Middle frontal gyrus (tissue), 1 donor: ENCODE measurements around the gene PSAT1.
"Not testable (repeated sequence)": the region's sequence is repeated elsewhere in the genome, so short reads cannot be mapped to it uniquely, and the experiment has no call there.

ENCODE experiments used
- DNase-seq: peaks from one replicate; pipeline ENCODE4 v3.0.0-alpha.2; 2015; ENCODE audit warnings: low spot score; ENCODE audit errors: extremely low spot score

PSAT1 gene

GRCh38 chr9:78296893-78297671 lies at the start of gene PSAT1:
Gene PSAT1, plus strand, starts transcription at chr9:78297125. Its CDS starts 86 bp downstream, at chr9:78297211.
- DNase-seq = peak; percentile 95

DNA sequence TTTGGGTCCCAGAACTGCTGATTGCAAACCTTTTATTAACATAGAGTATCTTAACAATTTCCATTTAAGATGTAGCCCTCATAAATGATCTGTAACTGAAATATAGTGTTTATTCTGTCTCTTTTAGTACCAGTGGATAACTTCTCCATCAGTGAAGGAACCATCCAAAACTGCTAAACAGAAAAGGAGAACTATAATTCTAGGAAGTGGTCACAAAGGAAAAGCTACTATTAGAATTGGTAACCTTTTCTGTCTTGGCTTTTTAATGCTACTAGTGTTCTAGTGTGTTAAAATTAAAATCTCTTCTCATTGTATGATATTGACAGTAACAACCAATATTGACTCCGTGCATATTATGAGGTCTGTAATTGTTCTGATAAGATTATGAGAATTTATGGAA lies 48.3 kb upstream of the PSAT1 start:
- DNase-seq = no peak

DNA sequence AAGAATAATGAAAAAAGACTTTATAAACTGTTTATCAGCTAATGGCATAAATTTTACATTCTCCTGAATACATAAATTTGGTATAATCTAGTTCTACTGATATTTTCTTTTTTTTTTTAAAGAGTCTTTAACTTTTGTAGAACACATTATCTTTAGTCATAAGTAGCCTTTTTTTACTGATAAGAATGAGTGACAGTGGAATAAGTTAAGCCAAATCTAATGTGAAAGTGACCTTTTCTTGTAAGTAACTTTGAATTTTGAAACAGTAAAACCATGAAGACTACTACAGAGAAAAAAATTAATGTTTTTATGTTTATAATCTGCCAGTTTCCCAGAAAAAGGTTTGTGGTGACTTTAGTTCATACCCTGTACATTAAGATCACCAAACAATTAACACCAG lies 47.4 kb upstream of the PSAT1 start:
- DNase-seq = no peak

DNA sequence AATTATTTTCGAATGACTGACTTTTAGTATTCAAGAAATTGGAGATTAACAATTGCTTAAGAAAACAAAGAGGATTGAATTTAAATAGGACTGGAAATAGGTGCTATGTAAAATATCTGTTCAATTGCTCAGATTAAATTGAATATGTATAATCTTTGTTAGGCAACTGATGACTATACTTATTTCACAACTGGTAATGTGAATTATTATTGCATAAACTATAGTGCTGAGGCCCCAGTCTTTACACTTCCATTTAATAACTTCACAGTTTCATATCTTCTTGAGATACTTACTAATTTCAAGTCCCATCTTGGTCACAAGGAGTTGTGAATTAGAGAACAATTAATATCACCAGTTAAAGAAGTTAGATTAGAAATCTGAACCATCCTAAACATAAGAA lies 44.3 kb upstream of the PSAT1 start:
- no peak for DNase-seq

GRCh38 chr9:78253285-78253684 lies 43.6 kb upstream of the PSAT1 start:
- no peak for DNase-seq

GRCh38 chr9:78261403-78262001 lies 35.4 kb upstream of the PSAT1 start:
- DNase-seq = no peak

GRCh38 chr9:78262655-78263054 lies 34.3 kb upstream of the PSAT1 start:
- DNase-seq = no peak

DNA sequence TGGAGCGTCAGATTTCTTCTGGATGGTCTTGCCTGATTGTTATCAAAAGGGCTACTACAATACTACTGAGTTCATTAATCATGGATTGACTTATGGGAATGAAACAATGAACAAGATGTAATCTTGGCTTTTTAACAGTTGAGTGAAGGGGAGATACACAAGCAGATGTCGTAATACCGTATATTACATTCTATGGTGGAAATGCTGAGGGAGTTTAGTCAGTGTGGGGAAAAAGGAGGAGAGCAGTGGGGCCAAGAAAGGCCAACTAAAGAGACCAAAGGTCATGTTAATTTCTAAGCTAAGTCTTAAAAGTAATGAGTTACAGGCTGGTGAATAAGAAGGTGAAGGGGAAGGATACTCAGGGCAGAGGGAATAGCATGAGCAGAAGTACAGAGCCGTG lies 29.0 kb upstream of the PSAT1 start:
- no peak for DNase-seq

DNA sequence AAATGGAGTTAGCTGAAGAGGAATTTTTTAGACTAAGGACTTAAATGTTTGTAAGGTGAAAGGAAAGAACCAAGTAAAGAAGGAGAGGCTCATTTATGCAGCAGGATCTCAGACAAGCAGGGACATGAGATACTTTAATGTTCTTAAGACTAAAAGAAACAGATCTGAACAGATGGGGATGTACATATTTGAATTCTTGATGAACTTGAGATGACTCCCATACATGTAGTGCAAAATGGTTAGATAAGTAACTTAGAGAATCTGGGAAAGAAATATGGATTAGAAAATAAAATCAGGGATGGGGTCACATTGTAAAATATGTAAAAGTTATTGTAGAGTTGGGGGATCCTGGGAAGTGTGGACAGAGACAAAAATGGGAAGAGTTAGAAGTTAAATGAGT lies 27.1 kb upstream of the PSAT1 start:
- DNase-seq = no peak

DNA sequence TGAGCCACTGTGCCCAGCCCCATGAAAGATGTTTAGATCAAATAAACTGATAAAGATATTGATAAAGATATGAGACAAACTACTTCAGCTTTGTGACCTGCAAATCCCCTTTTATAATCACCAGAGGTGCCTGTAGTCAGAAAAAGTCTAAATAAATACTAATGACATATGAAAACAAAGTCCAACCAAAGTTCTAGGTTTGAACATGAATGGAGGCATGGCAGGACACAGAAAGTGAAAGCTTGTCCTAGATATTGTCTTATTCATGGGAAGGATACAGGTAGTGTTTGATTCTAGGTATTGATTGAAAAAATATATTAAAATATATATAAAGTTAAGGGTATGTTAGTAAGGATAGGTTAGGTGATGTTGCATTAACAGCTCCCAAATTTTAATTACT lies 24.6 kb upstream of the PSAT1 start:
- DNase-seq = no peak

GRCh38 chr9:78273761-78274160 lies 23.2 kb upstream of the PSAT1 start:
- no peak for DNase-seq

DNA sequence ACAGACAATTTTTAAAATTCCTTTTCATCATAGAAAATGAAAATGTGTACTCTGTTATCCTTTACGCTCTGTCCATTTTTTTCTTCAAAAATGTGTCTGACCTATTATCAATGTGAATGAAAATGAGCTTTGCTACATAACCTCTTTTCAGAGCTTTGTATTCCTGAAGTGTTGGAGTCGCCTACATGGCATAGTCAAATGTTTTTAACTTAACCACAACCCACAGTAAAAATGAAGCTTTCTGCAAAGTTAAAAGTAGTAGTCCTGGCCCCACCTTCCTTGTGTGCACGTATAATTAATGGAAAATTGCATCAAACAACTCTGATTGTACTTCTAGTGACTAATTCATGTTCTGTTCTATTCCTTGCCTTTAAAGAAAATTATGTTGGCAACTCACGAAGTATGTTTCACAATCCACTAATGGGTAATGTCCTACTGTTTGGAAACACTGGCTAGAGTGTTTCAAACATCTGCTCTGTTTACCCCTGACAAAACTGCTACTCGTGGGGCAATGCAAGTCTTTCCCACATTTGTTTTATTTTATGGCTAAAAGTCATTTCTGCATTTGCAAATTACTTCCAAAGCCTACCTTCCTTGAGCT lies 18.6 kb upstream of the PSAT1 start:
- no peak for DNase-seq

DNA sequence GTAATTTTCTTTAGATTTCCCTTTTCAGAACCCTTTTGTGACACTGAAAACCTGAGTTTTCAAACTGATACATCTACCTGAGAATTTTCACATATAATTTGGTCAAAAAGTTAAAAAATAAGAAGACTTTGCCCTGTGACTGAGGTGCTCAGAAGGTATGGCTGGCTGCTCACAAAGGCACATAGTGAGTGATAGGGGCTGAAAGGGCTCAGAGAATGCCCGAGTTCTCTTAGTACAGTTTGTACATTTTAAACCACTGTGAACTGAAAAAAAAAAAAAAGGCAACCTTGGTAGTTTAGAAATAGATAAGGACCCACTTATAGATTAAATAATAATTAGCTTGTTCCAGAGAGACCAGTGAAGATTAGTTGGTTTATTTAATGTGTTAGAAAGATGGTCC lies 18.1 kb upstream of the PSAT1 start:
- no peak for DNase-seq

GRCh38 chr9:78280982-78281668 lies 15.8 kb upstream of the PSAT1 start:
- DNase-seq = no peak

DNA sequence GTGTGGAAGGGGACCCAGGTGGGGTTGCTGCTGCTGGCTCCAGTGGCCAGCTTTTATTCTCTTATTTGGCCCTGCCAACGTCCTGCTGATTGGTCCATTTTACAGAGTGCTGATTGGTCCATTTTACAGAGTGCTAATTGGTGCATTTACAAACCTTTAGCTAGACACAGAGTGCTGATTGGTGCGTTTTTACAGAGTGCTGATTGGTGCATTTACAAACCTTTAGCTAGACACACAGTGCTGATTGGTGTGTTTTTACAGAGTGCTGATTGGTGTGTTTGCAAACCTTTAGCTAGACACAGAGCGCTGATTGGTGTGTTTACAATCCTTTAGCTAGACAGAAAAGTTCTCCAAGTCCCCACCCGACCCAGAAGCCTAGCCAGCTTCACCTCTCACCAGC lies 12.7 kb upstream of the PSAT1 start:
- DNase-seq = not testable (repeated sequence)

DNA sequence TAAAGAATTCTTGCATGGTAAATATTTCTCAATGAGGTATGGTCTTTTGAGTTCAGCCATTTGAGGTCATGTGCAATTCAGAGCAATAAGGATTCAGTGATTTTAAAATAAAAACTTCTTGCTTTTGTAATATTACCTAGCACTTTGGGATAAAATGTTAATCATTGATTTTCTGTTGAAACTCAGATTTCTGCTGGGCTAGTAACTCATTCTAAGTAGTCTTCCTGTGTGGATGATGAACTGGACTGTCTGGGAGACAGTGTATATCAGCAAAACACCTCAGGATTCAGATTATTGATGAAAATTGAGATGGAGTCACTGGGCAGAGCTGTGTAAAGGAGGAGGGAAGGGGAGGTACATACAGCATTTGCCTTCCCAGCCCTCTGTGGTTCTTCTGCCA lies 10.8 kb upstream of the PSAT1 start:
- no peak for DNase-seq

DNA sequence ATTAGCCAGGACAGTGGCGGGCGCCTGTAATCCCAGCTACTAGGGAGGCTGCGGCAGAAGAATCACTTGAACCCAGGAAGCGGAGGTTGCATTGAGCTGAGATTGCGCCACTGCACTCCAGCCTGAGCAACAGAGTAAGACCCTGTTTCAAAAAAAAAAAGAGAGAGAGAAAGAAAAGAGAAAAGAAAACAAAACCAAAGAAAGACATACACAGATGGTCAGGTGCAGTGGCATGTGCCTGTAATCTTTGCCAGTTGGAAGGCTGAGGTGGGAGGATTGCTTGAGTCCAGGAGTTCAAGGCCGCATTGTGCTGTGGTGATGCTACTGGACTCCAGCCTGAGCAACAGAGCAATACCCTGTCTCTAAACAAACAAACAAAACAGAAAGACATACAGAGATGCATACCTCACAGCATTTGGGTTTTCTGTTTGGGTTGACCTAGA lies 10.0 kb upstream of the PSAT1 start:
- DNase-seq = no peak

DNA sequence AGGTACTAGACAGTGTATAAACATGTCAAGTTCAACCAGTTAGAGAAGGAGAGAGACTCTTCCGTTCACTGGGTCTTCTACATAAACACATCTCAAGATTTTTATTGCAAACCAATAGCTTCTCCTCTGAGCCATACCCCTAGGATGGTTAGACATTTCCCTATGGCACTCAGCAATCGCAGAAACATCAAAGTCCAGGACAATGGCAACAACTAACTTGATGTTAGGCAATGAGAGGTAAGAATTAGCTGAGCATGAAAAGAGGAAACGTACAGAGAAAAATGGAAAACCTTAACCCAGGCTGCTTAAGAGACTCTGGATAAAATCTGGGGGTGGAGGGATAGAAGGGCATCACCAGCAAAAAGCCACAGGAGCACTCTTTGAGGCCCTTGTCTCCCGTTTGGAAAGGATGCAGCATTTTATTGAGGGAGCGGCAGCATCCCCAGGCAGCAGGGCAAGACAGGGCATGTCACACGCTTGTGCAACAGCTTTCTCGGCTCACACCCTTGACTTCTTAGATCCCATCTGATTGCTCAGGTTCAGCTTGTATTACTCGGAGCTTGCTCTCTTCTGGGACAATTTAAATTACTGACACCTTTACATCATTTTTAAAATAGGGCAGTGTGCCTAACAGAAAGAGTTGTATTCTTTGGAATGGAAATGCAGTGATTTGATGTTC lies 8.6 kb upstream of the PSAT1 start:
- DNase-seq = no peak

DNA sequence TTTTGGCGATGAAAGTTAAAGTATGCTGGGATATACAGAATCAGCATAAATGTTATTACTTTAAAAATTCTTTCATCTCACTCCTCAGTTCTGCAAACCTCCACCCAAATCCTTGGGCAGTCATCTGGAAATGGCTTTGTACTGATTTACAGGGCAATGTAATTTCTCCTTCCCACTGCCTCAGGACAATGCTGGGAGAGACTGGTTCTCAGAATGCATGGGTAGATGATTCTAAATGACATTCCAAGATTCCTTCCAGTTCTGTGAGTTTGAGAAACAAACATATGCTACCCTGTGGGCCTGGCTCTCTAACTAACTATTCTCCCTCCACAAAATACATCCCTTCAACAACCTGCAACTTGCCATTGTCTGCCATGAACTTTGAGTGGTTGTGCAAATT lies 7.5 kb upstream of the PSAT1 start:
- no peak for DNase-seq

- DNase-seq = no peak
These were observed 5.5 kb upstream of the PSAT1 start for GRCh38 chr9:78291240-78291925.

DNA sequence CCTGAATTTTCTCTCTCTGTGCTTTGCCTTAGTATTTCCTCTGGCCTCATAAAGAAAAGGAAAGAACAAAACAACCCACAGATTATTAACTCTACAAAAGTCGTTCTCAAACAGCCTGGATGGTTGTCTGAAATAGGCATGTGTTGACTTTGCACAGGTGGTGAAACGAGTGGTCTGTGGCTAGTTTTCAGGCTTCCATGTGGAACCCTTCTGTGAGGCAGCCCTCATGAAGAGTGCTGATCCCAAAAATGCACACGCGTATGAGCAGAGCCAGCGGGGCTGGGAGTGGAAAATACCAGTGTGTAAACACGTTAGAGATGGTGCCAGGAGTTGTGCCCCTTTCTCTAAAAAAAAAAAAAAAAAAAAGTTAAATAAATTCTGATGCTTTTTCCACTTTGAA lies 4.9 kb upstream of the PSAT1 start:
- no peak for DNase-seq
